MM.1S (cell line): ENCODE results near the gene ACAP1.

ENCODE experiments used
- EZH2 ChIP-seq: fragments of 300-600 bp; sonication (generic); optimal IDR thresholded peaks from 2 replicates; pipeline ENCODE3; 2017; ENCODE audit warnings: low read depth, mild to moderate bottlenecking, antibody characterized with exemption, low read length, mixed read lengths
- EZH2phosphoT487 ChIP-seq: fragments of 300-600 bp; sonication (generic); IDR thresholded peaks from 2 replicates; pipeline ENCODE4 v1.6.1; 2018; ENCODE audit warnings: antibody characterized with exemption, low read length
- TF ChIP-seq, protein P1 (sequence below): fragments of 300-600 bp; sonication (generic); IDR thresholded peaks from 2 replicates; pipeline ENCODE4 v1.5.1; 2016; ENCODE audit warnings: antibody characterized with exemption, low read length, mixed read lengths

DNA sequence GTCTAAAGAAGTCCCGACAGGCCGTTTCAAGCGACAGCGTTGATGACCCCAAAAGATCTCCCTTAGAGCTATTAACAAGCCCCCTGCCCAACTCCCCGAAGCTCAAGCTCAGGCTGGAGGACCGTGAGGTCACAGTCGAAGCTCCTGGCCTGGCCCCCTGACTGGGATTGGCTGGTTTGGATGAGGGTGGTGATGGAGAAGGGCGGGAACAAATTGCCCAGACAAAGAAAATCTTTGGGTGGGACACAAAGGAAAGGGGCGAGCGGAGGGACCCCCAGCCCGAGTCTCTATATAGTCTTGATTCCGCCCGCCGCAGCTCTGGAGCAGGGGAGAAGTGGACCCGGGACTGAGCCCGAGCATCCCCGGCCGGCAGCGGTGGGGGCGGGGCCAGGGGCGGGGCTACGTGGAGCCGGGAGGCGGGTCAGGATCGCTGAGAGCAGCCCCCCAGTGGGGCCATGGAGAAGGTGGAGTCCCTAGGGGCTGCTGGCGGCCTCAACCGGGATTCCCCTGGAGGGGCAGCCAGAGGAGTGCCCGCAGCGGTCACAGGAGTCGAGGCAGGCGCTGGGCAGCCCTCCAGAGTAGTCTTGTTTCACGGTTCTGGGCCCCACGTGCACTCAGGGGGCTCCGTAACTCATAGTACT is 6.2 kb upstream of the ACAP1 start:
- TF ChIP-seq, protein P1, sequence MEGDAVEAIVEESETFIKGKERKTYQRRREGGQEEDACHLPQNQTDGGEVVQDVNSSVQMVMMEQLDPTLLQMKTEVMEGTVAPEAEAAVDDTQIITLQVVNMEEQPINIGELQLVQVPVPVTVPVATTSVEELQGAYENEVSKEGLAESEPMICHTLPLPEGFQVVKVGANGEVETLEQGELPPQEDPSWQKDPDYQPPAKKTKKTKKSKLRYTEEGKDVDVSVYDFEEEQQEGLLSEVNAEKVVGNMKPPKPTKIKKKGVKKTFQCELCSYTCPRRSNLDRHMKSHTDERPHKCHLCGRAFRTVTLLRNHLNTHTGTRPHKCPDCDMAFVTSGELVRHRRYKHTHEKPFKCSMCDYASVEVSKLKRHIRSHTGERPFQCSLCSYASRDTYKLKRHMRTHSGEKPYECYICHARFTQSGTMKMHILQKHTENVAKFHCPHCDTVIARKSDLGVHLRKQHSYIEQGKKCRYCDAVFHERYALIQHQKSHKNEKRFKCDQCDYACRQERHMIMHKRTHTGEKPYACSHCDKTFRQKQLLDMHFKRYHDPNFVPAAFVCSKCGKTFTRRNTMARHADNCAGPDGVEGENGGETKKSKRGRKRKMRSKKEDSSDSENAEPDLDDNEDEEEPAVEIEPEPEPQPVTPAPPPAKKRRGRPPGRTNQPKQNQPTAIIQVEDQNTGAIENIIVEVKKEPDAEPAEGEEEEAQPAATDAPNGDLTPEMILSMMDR: no peak
- TF ChIP-seq EZH2phosphoT487 (no peak), EZH2 (no peak)
